Right kidney (tissue), 1 donor: Measurements from ENCODE around the gene HNRNPM.

Experiments used
- DNase-seq: peaks from one replicate; pipeline ENCODE4 v3.0.0-alpha.2; 2016

HNRNPM gene

GRCh38 chr19:8486661-8487136 is 41.9 kb downstream of the HNRNPM start:
- DNase-seq, result no peak

- no peak for DNase-seq
These were observed 42.5 kb downstream of the HNRNPM start for GRCh38 chr19:8487137-8487851.

GRCh38 chr19:8488365-8488764 is 43.6 kb downstream of the HNRNPM start:
- DNase-seq, result no peak

- no peak for DNase-seq
These were observed 45.0 kb downstream of the HNRNPM start for GRCh38 chr19:8489561-8490394.

- DNase-seq, result no peak
These were observed 45.6 kb downstream of the HNRNPM start for GRCh38 chr19:8490395-8490760.

GRCh38 chr19:8490873-8491272 is 46.1 kb downstream of the HNRNPM start:
- DNase-seq, result no peak

GRCh38 chr19:8491574-8491973 is 46.8 kb downstream of the HNRNPM start:
- DNase-seq, result no peak

- no peak for DNase-seq
These were observed 49.4 kb downstream of the HNRNPM start for GRCh38 chr19:8494158-8494557.

GRCh38 chr19:8498295-8498694 is 53.5 kb downstream of the HNRNPM start:
- no peak for DNase-seq

GRCh38 chr19:8499048-8499833 is 54.5 kb downstream of the HNRNPM start:
- no peak for DNase-seq

- DNase-seq, result no peak
These were observed 55.4 kb downstream of the HNRNPM start for GRCh38 chr19:8500158-8500557.

GRCh38 chr19:8501516-8501915 is 56.7 kb downstream of the HNRNPM start:
- no peak for DNase-seq

- DNase-seq, result no peak
These were observed 57.2 kb downstream of the HNRNPM start for GRCh38 chr19:8501981-8502380.

- no peak for DNase-seq
These were observed 58.7 kb downstream of the HNRNPM start for GRCh38 chr19:8503510-8503909.

- DNase-seq, result no peak
These were observed 59.4 kb downstream of the HNRNPM start for GRCh38 chr19:8504171-8504570.

GRCh38 chr19:8504919-8505318 is 60.1 kb downstream of the HNRNPM start:
- no peak for DNase-seq

GRCh38 chr19:8505680-8506401 is 61.1 kb downstream of the HNRNPM start:
- peak; percentile 93 for DNase-seq

- DNase-seq, result no peak
These were observed 61.7 kb downstream of the HNRNPM start for GRCh38 chr19:8506402-8506957.

- no peak for DNase-seq
These were observed 65.9 kb downstream of the HNRNPM start for GRCh38 chr19:8510589-8511115.

GRCh38 chr19:8511573-8512101 is 66.9 kb downstream of the HNRNPM start:
- DNase-seq, result no peak
